OCI-LY3 (cell line): ENCODE measurements around the gene ASIP.
"Not testable (repeated sequence)": the region's sequence is repeated elsewhere in the genome, so short reads cannot be mapped to it uniquely, and the experiment has no call there.

Experiments used
- H2AFZ ChIP-seq: fragments of 200-600, 300-600 bp; shearing (Covaris generic); 2 replicates; pipeline ENCODE4 v1.6.0; 2014; ENCODE audit warnings: antibody characterized with exemption, low read depth, low read length
- H3K27ac ChIP-seq: fragments of 200-600, 300-600 bp; sonication (generic); 2 replicates; pipeline ENCODE4 v1.5.1; 2014; ENCODE audit warnings: mild to moderate bottlenecking, low read length, moderate library complexity, mixed read lengths
- H3K27me3 ChIP-seq: fragments of 200-600, 300-600 bp; sonication (generic); 2 replicates; pipeline ENCODE4 v1.6.1; 2014; ENCODE audit warnings: low read depth, low read length, mixed read lengths
- H3K36me3 ChIP-seq: fragments of 200-600, 300-600 bp; sonication (generic); replicated peaks from 2 replicates; pipeline ENCODE3; 2014; ENCODE audit warnings: low read depth, low read length, mixed read lengths
- H3K4me1 ChIP-seq: fragments of 300-600, 200-600 bp; sonication (generic); 2 replicates; pipeline ENCODE4 v1.6.1; 2014; ENCODE audit warnings: low read length, mixed read lengths
- H3K4me2 ChIP-seq: fragments of 200-600, 300-600 bp; sonication (generic); 2 replicates; pipeline ENCODE4 v1.6.1; 2014; ENCODE audit warnings: low read length, mixed read lengths
- H3K4me3 ChIP-seq: fragments of 300-600, 200-600 bp; sonication (generic); 2 replicates; pipeline ENCODE4 v1.5.1; 2014; ENCODE audit warnings: antibody characterized with exemption, mild to moderate bottlenecking, low read length, moderate library complexity
- H3K79me2 ChIP-seq: fragments of 300-600, 200-600 bp; shearing (Covaris generic); 2 replicates; pipeline ENCODE4 v1.6.1; 2014; ENCODE audit warnings: mild to moderate bottlenecking, low read length, mixed read lengths
- H3K9ac ChIP-seq: fragments of 300-600, 200-600 bp; shearing (Covaris generic); 2 replicates; pipeline ENCODE4 v1.6.0; 2014; ENCODE audit warnings: mild to moderate bottlenecking, low read length, moderate library complexity
- H3K9me3 ChIP-seq: fragments of 200-600, 300-600 bp; shearing (Covaris generic); 2 replicates; pipeline ENCODE4 v1.6.1; 2014; ENCODE audit warnings: low read length, mixed read lengths; ENCODE audit not compliant: insufficient read depth
- H4K20me1 ChIP-seq: fragments of 200-600, 300-600 bp; sonication (generic); 2 replicates; pipeline ENCODE4 v1.6.1; 2016; ENCODE audit warnings: low read length, mixed read lengths; ENCODE audit not compliant: insufficient read depth
- EZH2phosphoT487 ChIP-seq: fragments of 200-600 bp; shearing (Covaris generic); IDR thresholded peaks from 2 replicates; pipeline ENCODE4 v1.6.1; 2018; ENCODE audit warnings: antibody characterized with exemption, mixed run types, low read depth
- TF ChIP-seq, protein P1 (sequence below): fragments of 200-600, 300-600 bp; sonication (generic); IDR thresholded peaks from 2 replicates; pipeline ENCODE4 v1.5.1; 2014; ENCODE audit warnings: antibody characterized with exemption, low read length, low read depth

Gene ASIP

DNA sequence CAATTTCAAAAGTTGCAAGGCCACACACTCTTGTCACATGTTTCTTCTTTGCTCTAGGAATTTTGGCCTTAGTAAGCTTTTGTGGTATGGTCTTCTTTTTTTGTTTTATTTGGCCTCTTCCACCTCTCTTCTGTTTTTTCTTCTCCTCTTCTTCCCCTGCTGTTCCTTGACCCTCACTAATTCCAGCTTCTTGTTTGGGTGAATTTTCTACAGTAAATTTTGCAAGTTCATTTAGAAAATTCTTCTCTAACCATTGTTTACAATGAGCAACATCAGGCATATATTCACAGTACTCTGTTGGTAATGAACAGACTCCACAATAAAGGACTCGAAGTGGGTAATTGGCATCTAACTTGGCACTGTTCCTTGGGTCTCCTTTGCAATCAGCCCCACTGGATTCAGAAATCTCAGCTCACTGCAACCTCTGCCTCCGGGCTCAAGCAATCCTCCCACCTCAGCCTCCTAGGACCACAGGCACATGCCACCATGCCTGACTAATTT lies 5.0 kb downstream of the ASIP start:
- H3K27me3 ChIP-seq: no peaks in the 10 kb centered on the region
- H3K4me2 ChIP-seq: no peak overlapping the region
- H2AFZ ChIP-seq: no peak overlapping the region
- H3K9me3 ChIP-seq: no peaks in the 10 kb centered on the region
- no peaks in the 10 kb centered on the region for H4K20me1 ChIP-seq
- no peak overlapping the region for H3K4me3 ChIP-seq
- no peak overlapping the region for H3K9ac ChIP-seq
- H3K79me2 ChIP-seq: no peaks in the 10 kb centered on the region
- no peak overlapping the region for H3K27ac ChIP-seq
- H3K4me1 ChIP-seq: peaks cover 48% of the 10 kb centered on the region
- TF ChIP-seq, protein P1, sequence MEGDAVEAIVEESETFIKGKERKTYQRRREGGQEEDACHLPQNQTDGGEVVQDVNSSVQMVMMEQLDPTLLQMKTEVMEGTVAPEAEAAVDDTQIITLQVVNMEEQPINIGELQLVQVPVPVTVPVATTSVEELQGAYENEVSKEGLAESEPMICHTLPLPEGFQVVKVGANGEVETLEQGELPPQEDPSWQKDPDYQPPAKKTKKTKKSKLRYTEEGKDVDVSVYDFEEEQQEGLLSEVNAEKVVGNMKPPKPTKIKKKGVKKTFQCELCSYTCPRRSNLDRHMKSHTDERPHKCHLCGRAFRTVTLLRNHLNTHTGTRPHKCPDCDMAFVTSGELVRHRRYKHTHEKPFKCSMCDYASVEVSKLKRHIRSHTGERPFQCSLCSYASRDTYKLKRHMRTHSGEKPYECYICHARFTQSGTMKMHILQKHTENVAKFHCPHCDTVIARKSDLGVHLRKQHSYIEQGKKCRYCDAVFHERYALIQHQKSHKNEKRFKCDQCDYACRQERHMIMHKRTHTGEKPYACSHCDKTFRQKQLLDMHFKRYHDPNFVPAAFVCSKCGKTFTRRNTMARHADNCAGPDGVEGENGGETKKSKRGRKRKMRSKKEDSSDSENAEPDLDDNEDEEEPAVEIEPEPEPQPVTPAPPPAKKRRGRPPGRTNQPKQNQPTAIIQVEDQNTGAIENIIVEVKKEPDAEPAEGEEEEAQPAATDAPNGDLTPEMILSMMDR: no peak
- no peak for TF ChIP-seq EZH2phosphoT487
- H3K36me3 ChIP-seq: no peaks in the 10 kb centered on the region

DNA sequence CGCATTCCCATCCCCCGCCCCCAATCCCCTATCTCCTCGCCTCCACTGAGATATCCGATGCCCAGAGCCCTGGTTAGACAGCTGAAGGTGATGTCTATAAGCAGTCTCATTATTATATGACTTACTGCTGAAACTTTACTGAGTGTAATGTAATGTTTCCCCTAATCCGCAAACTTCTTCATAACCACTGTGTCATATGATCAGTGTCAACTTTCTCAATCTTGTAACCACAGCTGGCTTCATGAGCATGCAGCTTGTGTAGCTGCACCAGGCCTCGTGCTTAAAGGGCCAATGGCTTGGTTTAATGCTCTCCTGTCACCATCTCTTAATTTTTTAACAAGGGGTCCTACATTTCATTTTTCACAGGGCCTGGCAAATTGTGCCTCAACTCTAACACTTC lies 8.1 kb downstream of the ASIP start:
- Histone ChIP-seq H3K4me2 (peak overlapping the region; percentile 53), H3K79me2 (no peaks in the 10 kb centered on the region), H3K27me3 (no peaks in the 10 kb centered on the region), H3K4me3 (peak overlapping the region; percentile 12), H3K4me1 (peaks cover 31% of the 10 kb centered on the region), H3K9ac (peak overlapping the region; percentile 4; the same call in 1 of the 2 replicates), H3K36me3 (no peaks in the 10 kb centered on the region), H4K20me1 (no peaks in the 10 kb centered on the region), H3K27ac (peak overlapping the region; percentile 71), H3K9me3 (no peaks in the 10 kb centered on the region), H2AFZ (peak overlapping the region; percentile 27; the same call in 1 of the 2 replicates)
- TF ChIP-seq, protein P1: no peak
- no peak for TF ChIP-seq EZH2phosphoT487

DNA sequence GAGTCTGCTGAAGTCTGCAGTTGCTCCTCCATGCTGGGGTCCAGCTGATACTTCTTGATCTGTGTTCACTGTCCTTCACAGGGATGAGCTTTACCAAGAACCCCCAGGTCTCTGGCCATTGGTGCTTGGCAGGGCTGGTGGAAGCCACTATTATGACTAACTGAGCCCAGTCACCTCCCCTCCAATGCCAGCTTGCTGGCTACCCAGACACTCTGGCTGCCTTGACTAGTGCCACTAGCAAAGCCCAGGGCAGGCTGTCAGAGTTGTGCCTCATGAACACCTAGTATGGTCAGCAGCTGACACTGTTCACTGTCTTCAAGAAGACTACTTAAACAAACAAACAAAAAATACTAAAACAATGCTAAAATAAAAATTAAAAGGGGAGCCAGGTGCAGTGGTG lies 8.8 kb downstream of the ASIP start:
- TF ChIP-seq, protein P1: no peak
- no peak for TF ChIP-seq EZH2phosphoT487
- H3K9ac ChIP-seq: no peak overlapping the region

DNA sequence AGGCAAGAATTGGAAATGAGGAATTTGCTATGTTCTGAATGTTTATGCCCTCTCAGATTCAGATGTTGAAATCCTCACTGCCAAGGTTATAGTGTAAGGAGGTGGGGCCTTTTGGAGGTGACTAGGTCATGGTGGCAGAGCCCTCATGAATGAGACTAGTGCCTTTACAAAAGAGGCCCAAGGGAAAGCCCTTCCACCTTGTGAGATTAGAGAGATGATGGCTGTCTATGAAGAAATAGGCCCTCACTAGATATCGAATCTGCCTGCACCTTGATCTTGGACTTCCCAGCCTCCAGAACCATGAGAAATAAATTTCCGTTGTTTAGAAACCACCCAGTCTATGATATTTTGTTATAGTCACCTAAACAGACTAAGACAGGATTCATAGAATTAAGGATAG lies 10.4 kb downstream of the ASIP start:
- Histone ChIP-seq H3K27ac (no peak overlapping the region), H2AFZ (no peak overlapping the region), H3K36me3 (no peaks in the 10 kb centered on the region), H3K9me3 (no peaks in the 10 kb centered on the region), H3K4me1 (peaks cover 31% of the 10 kb centered on the region), H4K20me1 (no peaks in the 10 kb centered on the region), H3K79me2 (no peaks in the 10 kb centered on the region), H3K9ac (no peak overlapping the region), H3K4me3 (no peak overlapping the region), H3K4me2 (no peak overlapping the region), H3K27me3 (no peaks in the 10 kb centered on the region)
- TF ChIP-seq, protein P1: no peak
- TF ChIP-seq EZH2phosphoT487: no peak

More for the DNA sequence above, 8.8 kb downstream of the ASIP start:
- no peaks in the 10 kb centered on the region for H3K9me3 ChIP-seq
- H3K4me1 ChIP-seq: peaks cover 31% of the 10 kb centered on the region
- no peaks in the 10 kb centered on the region for H3K36me3 ChIP-seq
- H3K27me3 ChIP-seq: no peaks in the 10 kb centered on the region
- H3K4me2 ChIP-seq: no peak overlapping the region
- no peak overlapping the region for H2AFZ ChIP-seq
- H3K79me2 ChIP-seq: no peaks in the 10 kb centered on the region
- no peak overlapping the region for H3K4me3 ChIP-seq
- peak overlapping the region; percentile 71 for H3K27ac ChIP-seq
- H4K20me1 ChIP-seq: no peaks in the 10 kb centered on the region

DNA sequence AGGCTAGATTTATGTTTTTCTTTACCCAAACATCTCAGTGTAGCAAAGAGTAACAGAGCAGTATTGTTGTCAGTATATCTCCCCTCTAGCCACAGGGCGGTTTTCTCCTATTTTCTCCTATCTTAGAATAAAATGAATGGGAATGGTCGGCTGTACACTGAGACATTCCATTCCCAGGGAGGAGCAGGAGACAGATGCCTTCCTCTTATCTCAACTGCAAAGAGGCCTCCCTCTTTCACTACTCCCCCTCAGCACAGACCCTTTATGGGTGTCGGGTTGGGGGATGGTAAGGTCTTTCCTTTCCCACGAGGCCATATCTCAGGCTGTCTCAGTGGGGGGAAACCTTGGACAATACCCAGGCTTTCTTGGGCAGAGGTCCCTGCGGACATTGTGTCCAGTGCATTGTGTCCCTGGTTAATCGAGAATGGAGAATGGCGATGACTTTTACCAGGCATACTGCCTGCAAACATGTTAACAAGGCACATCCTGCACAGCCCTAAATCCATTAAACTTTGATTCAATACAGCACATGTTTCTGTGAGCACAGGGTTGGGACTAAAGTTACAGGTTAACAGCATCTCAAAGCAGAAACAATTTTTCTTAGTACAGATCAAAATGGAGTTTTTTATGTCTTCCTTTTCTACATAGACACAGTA lies 11.3 kb downstream of the ASIP start:
- H3K36me3 ChIP-seq, H3K27ac ChIP-seq, H3K9ac ChIP-seq, H3K4me2 ChIP-seq, H3K9me3 ChIP-seq, H3K79me2 ChIP-seq, H3K27me3 ChIP-seq, H4K20me1 ChIP-seq, H3K4me3 ChIP-seq, H2AFZ ChIP-seq: not testable (repeated sequence)
- peaks cover 28% of the 10 kb centered on the region for H3K4me1 ChIP-seq
